Activated CD8-positive, alpha-beta memory T cell treated with anti-CD3 and anti-CD28 coated beads, Interleukin-2, amount 10 ng/mL, durations not matched to agents 7 days and 5 days (primary cell): ENCODE measurements around the gene ESRP2. TPM values are rescaled to one million over a fixed set of nuclear protein-coding genes. Genes with fewer than 3 reads are reported as not detected.

Source experiments
- ATAC-seq: fragments of 150-1000 bp; cut with Tn5 transposase; one replicate; pipeline ENCODE4 v1.10.0; 2021; ENCODE audit warnings: moderate library complexity
- CTCF ChIA-PET: fragments of 350-600 bp; sonication (Branson Sonifier 250); formaldehyde crosslinking; loops from one replicate; lab custom pipeline; 2021; ENCODE audit warnings: antibody characterized with exemption; lab: Charles Lee
- DNase-seq: peaks from one replicate; pipeline ENCODE4 v3.0.0-alpha.2; 2020
- H3K27ac Mint-ChIP-seq: one replicate; pipeline ENCODE4 v1.8.0; 2021; ENCODE audit warnings: mild to moderate bottlenecking, mixed read lengths
- H3K27me3 Mint-ChIP-seq: one replicate; pipeline ENCODE4 v1.8.0; 2021; ENCODE audit warnings: mixed read lengths
- H3K36me3 Mint-ChIP-seq: one replicate; pipeline ENCODE4 v1.8.0; 2021; ENCODE audit warnings: mild to moderate bottlenecking, mixed read lengths
- H3K4me1 Mint-ChIP-seq: one replicate; pipeline ENCODE4 v1.8.0; 2021; ENCODE audit warnings: mixed read lengths
- H3K4me3 Mint-ChIP-seq: one replicate; pipeline ENCODE4 v1.8.0; 2021; ENCODE audit warnings: mild to moderate bottlenecking, moderate library complexity, mixed read lengths
- H3K9me3 Mint-ChIP-seq: one replicate; pipeline ENCODE4 v1.8.0; 2022; ENCODE audit warnings: low read depth, mixed read lengths
- total RNA-seq, 2 experiments: library from RNA; stranded (reverse); gene quantifications; one replicate each; pipeline ENCODE4 v1.2.3, GENCODE V29; 2021

Gene ESRP2
- total RNA-seq, 2 experiments from 2014 or later: not detected

DNA sequence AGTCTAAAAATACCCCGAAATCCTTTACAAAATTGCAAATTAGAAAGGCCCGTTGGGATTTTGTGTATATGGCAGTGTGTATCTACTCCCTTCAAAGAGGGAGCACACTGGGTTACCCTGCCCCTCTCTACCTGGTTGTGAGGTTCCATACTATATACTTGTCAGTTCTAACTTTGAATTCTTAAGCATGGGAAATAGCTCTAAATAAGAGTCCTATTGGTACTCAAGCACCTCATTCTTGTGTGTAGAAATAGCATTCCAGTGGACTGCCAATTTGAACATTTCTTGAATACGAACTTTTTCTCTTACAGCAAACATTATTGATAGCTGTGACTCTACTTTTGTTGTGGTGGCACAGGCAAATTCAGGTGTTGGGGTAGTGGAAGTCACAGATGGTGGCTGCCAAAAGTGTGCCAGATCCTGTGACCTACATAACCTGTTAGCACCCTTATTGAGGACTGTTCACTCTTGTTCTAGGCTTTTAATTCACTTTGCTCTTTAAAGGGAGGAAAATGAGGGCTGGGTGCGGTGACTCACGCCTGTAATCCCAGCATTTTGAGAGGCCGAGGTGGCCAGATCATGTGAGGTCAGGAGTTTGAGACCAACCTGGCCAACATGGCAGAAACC, 16.1 kb downstream of the ESRP2 start:
- CTCF ChIA-PET: interaction anchor here (1.3 to 1.5 kb wide), 2 partner anchors 8 to 14 kb away, joined by 3 to 6 read pairs; no protein-coding TSS in a partner anchor
- peaks cover 34% of the 10 kb centered on the region for H3K36me3 Mint-ChIP-seq
- no peak overlapping the region for H3K4me3 Mint-ChIP-seq
- no peaks in the 10 kb centered on the region for H3K27me3 Mint-ChIP-seq
- no peak overlapping the region for H3K27ac Mint-ChIP-seq
- ATAC-seq (no peak), DNase-seq (no peak)
- H3K4me1 Mint-ChIP-seq: no peaks in the 10 kb centered on the region
- H3K9me3 Mint-ChIP-seq: no peaks in the 10 kb centered on the region

DNA sequence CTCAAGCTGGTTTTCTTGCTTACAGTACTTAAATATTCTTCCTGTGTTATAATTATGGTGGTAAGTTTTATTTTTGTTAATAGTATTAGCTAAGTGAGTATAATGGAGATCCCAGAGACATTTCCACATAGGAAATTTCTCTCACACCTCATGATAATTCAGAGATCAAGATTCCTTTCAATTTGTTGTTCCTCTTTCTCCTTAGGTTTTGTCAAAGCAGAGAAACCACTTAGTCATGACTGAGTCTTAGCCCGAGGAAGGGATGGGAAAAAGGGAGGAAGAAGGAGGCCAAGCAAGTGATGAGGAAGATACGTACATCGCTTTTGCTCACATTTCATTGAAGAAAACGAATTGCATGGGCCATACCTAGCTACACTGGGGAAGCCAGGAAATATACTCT, 18.4 kb downstream of the ESRP2 start:
- ATAC-seq (no peak), DNase-seq (no peak)
- CTCF ChIA-PET: interaction anchor here (0.8 to 2.2 kb wide), 3 partner anchors 10 to 21 kb away, joined by 3 to 15 read pairs (median 3); no protein-coding TSS in a partner anchor
- no peaks in the 10 kb centered on the region for H3K27me3 Mint-ChIP-seq
- H3K36me3 Mint-ChIP-seq: peaks cover 38% of the 10 kb centered on the region
- no peak overlapping the region for H3K4me3 Mint-ChIP-seq
- no peaks in the 10 kb centered on the region for H3K4me1 Mint-ChIP-seq
- no peaks in the 10 kb centered on the region for H3K9me3 Mint-ChIP-seq
- H3K27ac Mint-ChIP-seq: no peak overlapping the region

DNA sequence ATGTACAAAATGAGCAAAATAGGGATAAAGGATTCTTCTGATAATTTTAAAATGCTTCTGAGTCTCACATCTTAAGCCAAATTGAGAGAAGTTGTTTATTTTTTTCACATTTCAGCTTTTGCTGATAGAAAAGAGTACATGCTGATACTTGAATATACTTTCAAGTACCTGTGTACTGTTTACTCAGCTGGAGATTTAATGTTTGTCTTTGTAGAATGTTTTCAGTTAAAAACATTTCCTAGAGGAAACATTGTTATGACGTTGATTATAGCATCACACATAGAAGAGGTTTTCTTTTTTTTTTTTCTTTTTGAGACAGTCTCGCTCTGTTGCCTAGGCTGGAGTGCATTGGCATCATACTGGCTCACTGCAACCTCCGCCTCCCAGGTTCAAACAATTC, 19.7 kb downstream of the ESRP2 start:
- Mint-ChIP-seq H3K36me3 (peaks cover 40% of the 10 kb centered on the region), H3K27me3 (no peaks in the 10 kb centered on the region), H3K9me3 (no peaks in the 10 kb centered on the region), H3K27ac (no peak overlapping the region), H3K4me1 (peaks cover 10% of the 10 kb centered on the region), H3K4me3 (no peak overlapping the region)
- ATAC-seq (no peak), DNase-seq (no peak)
- CTCF ChIA-PET: interaction anchor here (2.2 kb wide), 1 partner anchor 11 kb away, joined by 15 read pairs; no protein-coding TSS in a partner anchor

DNA sequence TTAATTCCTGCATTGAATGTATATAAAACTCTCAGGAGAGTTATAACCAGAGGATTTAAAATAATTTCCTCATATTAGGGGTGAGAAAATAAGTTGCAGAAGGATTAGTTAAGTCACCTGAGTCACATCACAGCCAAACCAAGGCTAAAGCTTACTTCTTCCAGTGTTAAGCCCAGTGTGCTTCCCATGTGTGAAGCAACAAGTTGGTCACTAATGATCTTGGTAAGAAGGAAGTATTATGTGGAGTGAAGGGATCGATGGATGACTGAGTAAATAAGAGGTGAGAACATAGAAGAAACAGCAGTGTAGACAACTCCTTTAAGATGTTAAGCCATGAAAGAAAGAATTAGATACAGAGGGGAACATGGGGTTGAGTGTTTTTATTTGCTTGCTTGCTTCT, 20.6 kb downstream of the ESRP2 start:
- no peak for DNase-seq
- CTCF ChIA-PET: no interaction called here
- Mint-ChIP-seq H3K27ac (no peak overlapping the region), H3K36me3 (peaks cover 41% of the 10 kb centered on the region), H3K4me1 (peaks cover 19% of the 10 kb centered on the region), H3K4me3 (no peak overlapping the region), H3K9me3 (no peaks in the 10 kb centered on the region), H3K27me3 (no peaks in the 10 kb centered on the region)
- ATAC-seq: no peak

DNA sequence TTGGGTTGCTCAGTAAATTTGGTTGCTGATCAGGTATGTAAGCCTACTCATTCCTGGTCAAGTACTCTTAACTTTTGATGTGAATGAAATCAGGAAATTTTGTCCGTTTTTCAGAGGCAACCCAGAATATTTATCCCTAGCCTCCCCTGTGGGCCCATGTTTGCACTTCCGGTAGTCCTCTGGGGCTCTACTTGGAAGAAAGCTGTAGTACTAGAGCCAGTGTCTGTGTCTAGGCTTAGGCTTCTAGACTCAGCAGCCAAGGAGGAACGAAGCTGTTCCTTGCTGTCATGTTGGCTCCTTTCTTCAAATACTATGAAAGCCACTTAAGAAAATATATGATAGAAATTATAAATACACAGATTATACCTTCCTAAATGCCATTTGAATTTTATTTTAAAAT, 21.2 kb downstream of the ESRP2 start:
- ATAC-seq (no peak), DNase-seq (no peak)
- H3K4me1 Mint-ChIP-seq: peaks cover 24% of the 10 kb centered on the region
- no peak overlapping the region for H3K4me3 Mint-ChIP-seq
- CTCF ChIA-PET: no interaction called here
- H3K36me3 Mint-ChIP-seq: peaks cover 40% of the 10 kb centered on the region
- no peak overlapping the region for H3K27ac Mint-ChIP-seq
- H3K9me3 Mint-ChIP-seq: no peaks in the 10 kb centered on the region
- no peaks in the 10 kb centered on the region for H3K27me3 Mint-ChIP-seq

DNA sequence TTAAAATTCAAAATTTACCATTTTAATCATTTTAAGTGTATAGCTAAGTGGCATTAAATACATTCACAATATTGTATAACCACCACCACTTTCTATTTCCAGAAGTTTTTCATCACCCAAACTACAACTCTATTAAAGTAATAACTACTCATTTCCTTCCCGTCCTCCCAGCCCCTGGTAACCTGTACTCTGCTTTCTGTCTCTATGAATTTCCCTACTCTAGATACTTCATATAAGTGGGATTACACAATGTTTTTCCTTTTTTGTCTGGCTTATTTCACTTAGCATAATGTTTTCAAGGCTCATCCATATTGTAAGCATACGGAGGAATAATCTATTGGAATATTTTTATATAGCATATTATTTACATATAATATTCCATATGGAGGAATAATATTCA, 29.7 kb downstream of the ESRP2 start:
- Mint-ChIP-seq H3K9me3 (no peaks in the 10 kb centered on the region), H3K27ac (no peak overlapping the region)
- no peak for ATAC-seq

DNA sequence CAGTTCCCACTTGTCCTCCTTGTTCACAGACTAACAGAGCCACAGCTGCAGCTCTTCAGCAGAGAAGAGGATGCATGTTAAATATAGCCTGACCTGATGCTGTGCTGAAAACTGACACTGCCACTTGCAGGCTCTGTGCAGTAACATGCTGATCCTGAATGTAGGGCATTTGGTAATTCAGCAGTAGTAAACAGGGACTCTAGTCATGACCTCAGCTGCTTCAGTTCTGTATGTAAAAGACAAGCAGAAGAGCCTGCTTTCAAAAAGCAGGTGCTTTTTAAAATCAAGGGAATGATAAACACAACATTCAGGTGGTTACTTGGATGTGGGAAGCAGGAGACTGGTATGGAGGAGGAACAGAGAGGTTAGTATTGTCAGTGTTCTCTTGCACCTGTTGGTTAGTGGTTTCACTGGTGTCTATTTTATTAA, 33.8 kb downstream of the ESRP2 start:
- peak overlapping the region; percentile 40 for H3K27ac Mint-ChIP-seq
- H3K4me1 Mint-ChIP-seq: peaks cover 6% of the 10 kb centered on the region
- ATAC-seq (no peak), DNase-seq (no peak)
- CTCF ChIA-PET: no interaction called here
- no peaks in the 10 kb centered on the region for H3K27me3 Mint-ChIP-seq
- H3K36me3 Mint-ChIP-seq: peaks cover 13% of the 10 kb centered on the region
- no peaks in the 10 kb centered on the region for H3K9me3 Mint-ChIP-seq
- no peak overlapping the region for H3K4me3 Mint-ChIP-seq

More for the DNA sequence above, 29.7 kb downstream of the ESRP2 start:
- Mint-ChIP-seq H3K4me1 (peaks cover 23% of the 10 kb centered on the region), H3K27me3 (no peaks in the 10 kb centered on the region), H3K36me3 (peaks cover 32% of the 10 kb centered on the region), H3K4me3 (no peak overlapping the region)
- CTCF ChIA-PET: interaction anchor here (0.6 to 1.7 kb wide), 5 partner anchors 13 to 87 kb away, joined by 3 to 5 read pairs (median 4); partner anchors contain the start of gene SLC7A6
- no peak for DNase-seq

DNA sequence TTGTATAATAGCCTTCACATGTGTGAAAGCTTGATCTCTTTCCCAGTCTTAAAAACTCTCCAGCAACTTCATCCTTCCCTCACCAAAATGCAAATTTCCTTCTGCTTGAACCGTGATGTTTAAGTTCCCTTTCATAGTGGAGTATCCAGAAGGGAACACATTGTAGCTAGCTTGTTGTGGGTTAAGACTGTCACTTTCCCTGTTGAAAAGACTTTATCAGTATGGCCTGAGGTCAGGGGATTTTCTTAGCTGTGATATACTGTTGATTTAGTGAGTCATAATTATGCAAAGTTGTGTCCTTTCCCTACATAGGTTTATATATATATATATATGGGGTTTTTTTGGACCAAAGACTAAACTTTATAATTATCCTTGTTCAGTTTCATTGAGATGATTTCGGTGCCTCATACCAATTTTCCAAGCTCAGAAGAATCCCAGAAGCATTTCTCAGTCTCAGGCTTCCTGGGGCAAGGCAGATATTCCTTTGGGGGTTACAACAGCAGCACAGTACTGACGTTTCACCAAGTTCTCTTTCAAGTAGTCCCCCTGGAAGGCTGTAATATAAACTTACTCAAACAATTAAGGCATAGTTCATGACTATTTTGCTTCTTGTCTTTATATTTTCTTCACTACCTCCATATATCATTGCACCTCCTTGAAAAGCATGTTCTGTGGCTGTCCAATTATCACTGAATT, 35.7 kb downstream of the ESRP2 start:
- Mint-ChIP-seq H3K9me3 (no peaks in the 10 kb centered on the region), H3K4me1 (peaks cover 6% of the 10 kb centered on the region), H3K27ac (no peak overlapping the region), H3K36me3 (peaks cover 9% of the 10 kb centered on the region), H3K27me3 (no peaks in the 10 kb centered on the region), H3K4me3 (no peak overlapping the region)
- CTCF ChIA-PET: interaction anchor here (0.5 to 1.9 kb wide), 2 partner anchors 50 to 106 kb away, joined by 3 to 5 read pairs; no protein-coding TSS in a partner anchor
- no peak for ATAC-seq
- DNase-seq: no peak

DNA sequence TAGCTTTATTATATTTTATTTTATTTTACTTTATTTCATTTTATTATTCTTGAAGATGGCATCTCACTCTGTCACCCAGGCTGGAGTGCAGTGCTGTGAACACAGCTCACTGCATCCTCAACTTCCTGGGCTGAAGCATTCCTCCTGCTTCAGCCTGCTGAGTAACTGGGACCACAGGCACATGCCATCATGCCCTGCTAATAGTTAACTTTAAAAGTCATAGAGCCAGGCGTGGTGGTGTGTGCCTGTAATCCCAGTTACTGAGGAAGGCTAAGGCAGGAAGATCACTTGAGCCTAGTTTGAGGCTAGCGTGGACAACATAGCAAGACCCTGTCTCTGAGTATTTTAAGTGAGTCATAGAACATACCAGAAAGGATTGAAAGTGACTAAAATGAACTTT, 38.7 kb downstream of the ESRP2 start:
- CTCF ChIA-PET: no interaction called here
- H3K4me1 Mint-ChIP-seq: peaks cover 6% of the 10 kb centered on the region
- no peaks in the 10 kb centered on the region for H3K27me3 Mint-ChIP-seq
- DNase-seq: no peak
- no peak overlapping the region for H3K4me3 Mint-ChIP-seq
- peaks cover 28% of the 10 kb centered on the region for H3K36me3 Mint-ChIP-seq
- H3K9me3 Mint-ChIP-seq: no peaks in the 10 kb centered on the region
- no peak for ATAC-seq
- no peak overlapping the region for H3K27ac Mint-ChIP-seq

DNA sequence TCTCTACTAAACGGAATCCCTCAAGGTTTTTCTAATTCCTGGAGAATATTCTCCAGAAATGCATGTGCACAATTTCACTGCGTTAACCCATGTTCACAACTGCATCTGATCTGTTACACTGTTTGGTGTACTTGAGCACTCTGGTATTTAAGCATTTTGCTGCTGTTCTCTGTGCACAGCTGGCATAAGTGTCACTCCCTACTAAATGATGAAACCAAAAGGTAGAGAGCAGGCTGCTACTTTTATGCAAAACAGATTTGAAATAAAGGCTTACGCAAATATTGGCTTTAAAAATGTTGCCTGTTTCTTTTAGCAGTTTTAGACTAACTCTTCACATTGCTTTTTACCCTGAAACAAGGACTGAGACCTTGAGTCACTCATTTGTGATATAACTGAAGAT, 41.7 kb downstream of the ESRP2 start:
- Mint-ChIP-seq H3K9me3 (no peaks in the 10 kb centered on the region), H3K27ac (no peak overlapping the region), H3K36me3 (peaks cover 38% of the 10 kb centered on the region), H3K27me3 (no peaks in the 10 kb centered on the region), H3K4me3 (no peak overlapping the region), H3K4me1 (no peaks in the 10 kb centered on the region)
- CTCF ChIA-PET: no interaction called here
- ATAC-seq: no peak
- DNase-seq: no peak

DNA sequence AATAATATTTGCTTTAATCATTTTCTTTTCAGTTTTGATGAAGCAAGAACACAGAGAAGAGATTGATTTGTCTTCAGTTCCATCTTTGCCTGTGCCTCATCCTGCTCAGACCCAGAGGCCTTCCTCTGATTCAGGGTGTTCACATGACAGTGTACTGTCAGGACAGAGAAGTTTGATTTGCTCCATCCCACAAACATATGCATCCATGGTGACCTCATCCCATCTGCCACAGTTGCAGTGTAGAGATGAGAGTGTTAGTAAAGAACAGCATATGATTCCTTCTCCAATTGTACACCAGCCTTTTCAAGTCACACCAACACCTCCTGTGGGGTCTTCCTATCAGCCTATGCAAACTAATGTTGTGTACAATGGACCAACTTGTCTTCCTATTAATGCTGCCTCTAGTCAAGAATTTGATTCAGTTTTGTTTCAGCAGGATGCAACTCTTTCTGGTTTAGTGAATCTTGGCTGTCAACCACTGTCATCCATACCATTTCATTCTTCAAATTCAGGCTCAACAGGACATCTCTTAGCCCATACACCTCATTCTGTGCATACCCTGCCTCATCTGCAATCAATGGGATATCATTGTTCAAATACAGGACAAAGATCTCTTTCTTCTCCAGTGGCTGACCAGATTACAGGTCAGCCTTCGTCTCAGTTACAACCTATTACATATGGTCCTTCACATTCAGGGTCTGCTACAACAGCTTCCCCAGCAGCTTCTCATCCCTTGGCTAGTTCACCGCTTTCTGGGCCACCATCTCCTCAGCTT, 45.0 kb downstream of the ESRP2 start:
- ATAC-seq (no peak), DNase-seq (no peak)
- Mint-ChIP-seq H3K27me3 (no peaks in the 10 kb centered on the region), H3K36me3 (peaks cover 59% of the 10 kb centered on the region), H3K4me3 (no peak overlapping the region), H3K4me1 (no peaks in the 10 kb centered on the region), H3K27ac (no peak overlapping the region), H3K9me3 (no peaks in the 10 kb centered on the region)
- CTCF ChIA-PET: no interaction called here

DNA sequence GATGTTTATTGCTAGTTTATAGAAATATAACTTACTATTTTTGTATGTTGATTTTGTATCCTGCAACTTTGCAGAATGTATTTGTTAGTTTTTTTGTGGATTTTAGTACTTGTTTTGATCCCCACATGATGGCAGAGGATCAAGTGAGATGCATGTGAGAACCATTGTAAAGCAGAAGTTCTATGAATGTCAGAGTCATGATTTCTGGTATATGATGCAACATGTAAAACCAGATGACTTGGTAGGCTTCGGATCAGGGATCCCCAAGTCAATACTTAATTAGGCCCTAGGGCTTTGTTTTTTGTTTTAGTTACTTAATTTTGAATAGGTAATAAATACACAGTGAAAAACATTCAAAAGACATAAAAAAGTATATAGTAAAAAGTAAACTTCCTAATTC, 45.8 kb downstream of the ESRP2 start:
- no peaks in the 10 kb centered on the region for H3K4me1 Mint-ChIP-seq
- H3K36me3 Mint-ChIP-seq: peaks cover 62% of the 10 kb centered on the region
- H3K9me3 Mint-ChIP-seq: no peaks in the 10 kb centered on the region
- no peaks in the 10 kb centered on the region for H3K27me3 Mint-ChIP-seq
- DNase-seq (no peak), ATAC-seq (no peak)
- H3K27ac Mint-ChIP-seq: no peak overlapping the region
- H3K4me3 Mint-ChIP-seq: no peak overlapping the region
- CTCF ChIA-PET: no interaction called here

DNA sequence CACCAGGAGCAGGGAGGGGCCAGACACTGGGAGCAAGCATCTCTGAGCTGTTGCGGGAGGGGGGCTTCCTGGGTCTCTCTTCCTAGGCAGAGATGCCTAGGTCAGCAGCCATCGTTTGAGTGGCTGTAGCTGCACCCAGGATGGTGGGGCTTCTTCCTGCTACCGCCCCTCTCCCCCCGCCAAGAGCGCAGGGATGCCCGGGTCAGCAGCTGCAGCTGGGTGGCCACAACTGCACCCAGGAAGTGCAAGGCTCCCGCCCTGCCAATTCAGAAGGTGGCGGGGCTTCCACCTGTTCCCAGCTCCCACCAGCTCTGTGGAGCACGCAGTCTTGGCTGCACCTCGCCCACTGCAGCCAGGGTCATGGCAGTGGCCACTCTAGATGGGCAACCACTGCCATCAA, 47.8 kb downstream of the ESRP2 start:
- Mint-ChIP-seq H3K4me1 (no peaks in the 10 kb centered on the region), H3K27ac (no peak overlapping the region), H3K27me3 (no peaks in the 10 kb centered on the region), H3K9me3 (no peaks in the 10 kb centered on the region), H3K4me3 (no peak overlapping the region), H3K36me3 (peaks cover 59% of the 10 kb centered on the region)
- no peak for DNase-seq
- ATAC-seq: no peak
- CTCF ChIA-PET: no interaction called here
